Activated gamma-delta T cell treated with Interleukin-2 at 50 U/mL for 16 hours (primary cell): ENCODE results near the gene ELP1.

ENCODE experiments used
- DNase-seq: peaks from one replicate; pipeline ENCODE4 v3.0.0-alpha.2; 2020

The ELP1 gene

DNA sequence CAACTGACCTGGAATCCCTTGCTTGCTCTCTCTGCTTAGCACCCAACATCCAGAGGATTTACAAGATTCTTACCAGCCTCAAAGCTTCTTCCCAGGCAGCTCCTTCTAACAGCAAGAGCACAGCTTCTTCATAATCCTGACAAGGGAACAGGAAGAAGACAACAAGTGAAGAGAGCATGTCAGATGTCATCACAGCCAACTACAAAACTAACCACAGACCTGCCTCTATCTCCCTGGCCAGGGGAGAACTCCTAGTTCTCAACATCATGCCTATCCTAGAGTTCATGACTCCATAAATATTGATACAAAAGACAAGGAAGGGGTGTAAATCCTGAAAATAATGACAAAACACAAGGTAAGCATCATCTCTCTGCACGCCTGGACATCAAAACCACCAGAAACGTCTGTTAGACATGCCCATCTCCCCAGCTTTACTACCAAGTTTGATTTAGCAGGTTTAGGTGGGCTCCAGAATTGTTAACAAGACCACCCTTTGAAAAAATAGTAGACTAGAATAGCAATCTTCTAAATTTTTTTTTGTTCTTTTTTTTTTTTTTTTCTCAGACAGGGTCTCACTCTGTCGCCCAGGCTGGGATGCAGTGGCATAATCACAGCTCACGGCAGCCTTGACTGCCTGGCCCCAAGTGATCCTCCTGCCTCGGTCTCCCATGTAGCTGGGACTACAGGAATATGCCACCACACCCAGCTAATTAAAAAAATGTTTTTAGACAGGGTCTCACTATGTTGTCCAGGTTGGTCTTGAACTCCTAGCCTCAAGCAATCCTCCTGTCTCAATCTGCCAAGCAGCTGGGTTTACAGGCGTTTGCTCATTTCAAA lies 51.7 kb downstream of the ELP1 start:
- DNase-seq, result no peak

GRCh38 chr9:108880738-108881316 lies 53.1 kb downstream of the ELP1 start:
- DNase-seq, result no peak

DNA sequence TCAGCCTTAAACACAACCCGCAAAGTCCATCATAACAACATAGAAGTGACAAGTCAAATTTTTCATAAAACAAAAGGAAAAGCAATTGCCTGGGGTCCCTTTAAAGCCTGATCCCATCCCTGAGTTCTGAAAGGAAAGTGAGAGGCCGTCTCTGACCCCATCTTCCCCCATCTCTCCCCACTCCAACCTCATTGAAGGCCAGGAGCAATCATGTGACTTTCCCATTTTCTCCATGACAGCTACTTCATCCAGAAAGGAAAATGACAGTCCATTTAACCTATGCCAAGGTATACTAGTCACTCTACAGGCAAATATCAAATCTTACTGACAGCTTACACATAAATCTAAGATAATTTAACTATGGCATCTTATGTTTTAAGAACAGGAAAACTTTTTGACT lies 56.4 kb downstream of the ELP1 start:
- DNase-seq, result no peak

DNA sequence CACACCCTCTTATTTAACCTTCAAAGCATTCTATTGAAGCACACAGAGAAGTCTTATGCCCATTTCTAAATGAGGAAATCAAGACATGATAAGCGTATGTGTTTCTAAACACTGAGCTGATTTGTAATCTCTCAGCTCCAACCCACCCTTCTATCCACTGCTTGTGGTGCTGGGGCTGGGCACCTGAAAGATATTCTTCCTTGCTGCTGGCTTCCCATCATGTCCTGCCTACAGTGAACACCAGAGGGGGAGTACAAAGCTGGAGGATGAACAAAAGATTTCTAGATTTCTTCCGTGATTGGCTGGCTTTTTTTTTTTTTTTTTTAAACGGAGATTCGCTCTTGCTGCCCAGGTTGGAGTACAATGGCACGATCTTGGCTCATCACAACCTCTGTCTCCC lies 57.5 kb downstream of the ELP1 start:
- DNase-seq, result no peak

DNA sequence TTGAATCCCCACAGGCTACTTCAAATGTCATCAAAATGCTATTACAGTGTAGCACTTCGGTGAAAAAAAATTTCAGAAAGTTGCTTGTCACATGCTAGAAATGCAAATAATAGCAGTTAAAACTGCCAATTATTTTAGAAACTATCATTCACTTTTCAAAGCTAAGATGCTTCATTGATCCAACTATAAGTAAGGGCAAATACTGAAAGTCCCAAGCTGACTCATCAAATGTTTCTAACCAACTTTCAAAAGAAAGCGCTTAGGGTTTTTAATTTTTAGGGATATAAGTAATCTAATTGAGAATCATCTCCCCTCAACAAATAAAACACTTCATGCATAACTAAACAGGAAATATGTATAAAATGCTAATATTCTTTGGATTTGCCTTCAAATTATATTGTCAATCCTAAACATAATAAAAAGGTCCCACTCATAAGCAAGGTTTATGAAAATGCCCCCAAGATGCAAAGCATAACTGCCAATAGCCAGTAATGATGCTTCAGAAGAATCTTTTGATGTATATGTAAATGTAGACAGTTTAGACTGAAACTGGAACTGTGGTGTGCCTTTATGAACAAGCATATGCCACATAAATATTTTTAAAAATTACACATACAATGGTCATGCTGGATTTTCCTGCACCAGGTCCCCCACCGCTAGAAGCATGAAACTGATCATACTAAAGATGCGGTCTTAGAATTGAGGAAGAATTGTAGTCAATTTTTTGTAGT lies 59.7 kb downstream of the ELP1 start:
- no peak for DNase-seq

- no peak for DNase-seq
Observed at GRCh38 chr9:108869092-108869725, 64.7 kb downstream of the ELP1 start.

DNA sequence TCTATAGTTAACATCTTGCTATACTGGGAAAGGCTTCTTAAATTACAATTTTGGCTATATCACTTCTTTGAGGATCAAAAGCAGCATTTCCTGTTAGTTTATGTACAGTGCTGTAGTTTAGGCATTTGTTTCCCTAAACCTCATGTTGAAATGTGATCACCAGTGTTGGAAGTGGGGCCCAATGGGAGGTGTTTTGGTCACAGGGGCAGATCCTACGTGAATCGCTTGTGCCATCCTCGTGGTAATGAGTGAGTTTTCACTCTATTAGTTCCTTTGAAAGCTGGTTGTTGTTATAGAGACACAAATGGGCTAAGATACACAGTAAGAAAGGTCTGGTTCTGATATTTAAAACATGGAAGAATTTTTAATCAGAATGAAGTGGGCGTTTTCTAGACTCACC lies 66.1 kb downstream of the ELP1 start:
- no peak for DNase-seq

- DNase-seq, result no peak
Observed at GRCh38 chr9:108867116-108867515, 66.8 kb downstream of the ELP1 start.

DNA sequence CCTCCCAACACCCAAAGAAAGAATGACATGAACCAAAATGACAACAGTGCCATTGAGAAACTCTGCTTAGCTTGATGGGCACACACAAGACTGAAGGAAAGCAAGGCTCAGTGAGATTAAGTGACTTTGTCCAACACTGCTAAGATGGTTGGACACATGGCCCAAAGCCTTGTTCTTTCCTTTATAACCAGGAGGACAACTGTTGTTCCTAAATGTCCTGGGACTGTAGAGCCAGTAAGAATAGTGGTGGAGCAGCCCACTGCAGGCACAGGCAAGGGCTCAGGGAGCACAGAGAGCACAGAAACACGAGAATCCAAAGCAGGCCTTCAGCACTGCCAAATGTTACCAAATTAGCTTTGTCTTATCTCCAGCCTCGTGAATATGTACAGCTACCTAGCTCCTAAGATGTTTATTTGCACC lies 67.9 kb downstream of the ELP1 start:
- no peak for DNase-seq

- DNase-seq, result no peak
Observed at GRCh38 chr9:108865037-108865436, 68.9 kb downstream of the ELP1 start.

DNA sequence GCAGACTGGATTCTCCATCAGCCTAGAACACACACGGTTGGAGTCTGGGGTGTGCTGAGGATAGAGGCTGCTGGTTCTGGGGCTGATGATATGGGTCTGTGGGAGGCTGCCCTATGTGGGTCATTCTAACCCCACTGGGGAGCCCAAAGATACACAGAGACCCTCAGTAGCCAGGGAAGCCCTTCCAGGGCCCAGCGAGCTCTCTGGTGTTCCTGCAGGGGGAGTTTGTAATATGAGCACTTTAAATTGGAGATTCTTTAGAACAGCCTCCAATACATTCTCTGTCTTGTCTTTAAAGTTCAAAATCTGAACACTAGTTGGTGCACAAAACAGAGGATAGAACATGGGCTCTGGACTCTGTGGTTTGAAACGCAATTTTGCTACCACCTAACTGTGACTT lies 69.5 kb downstream of the ELP1 start:
- no peak for DNase-seq

DNA sequence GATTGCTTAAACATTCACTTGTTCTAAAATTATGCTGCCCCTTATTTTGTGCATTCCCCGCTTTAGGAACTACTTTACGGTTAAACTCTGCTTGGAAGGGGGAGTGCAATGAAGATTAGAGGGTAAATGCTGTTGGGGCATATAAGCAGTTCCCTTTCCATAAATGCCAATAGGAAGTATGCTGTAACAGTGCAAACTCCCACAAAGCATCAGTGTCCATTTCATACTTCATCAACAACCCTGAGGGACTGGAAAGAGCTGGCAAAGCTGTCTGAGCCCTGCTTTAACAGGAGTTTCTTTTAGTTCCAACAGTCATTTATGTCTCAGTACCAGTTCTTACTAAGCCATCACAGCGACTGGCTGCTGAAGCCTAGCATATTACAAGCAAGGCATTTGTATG lies 70.0 kb downstream of the ELP1 start:
- DNase-seq, result no peak

DNA sequence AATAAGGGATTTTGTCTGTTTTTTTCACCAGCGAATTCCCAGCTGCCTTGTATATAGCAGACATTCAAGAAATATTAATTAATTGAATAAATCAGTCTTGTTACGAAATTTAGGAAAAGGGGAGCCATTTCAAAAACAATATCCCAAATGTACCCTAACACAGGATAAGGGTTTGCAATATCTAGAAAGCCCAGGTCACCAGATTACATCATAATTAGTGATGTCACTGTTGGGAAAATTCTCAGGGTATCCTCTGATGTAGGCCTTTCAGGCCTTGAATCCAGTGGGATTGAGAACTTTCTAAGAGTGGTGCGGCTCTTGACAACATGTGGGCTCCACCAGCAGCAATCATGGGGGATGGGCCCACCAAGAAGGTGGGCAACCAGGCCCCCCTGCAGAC lies 71.9 kb downstream of the ELP1 start, which contains the start of gene ACTL7A:
TSS of gene ACTL7A (plus strand) at position 270 of the 400 bp plus-strand sequence. CDS start at position 327, 57 bp downstream.
- DNase-seq, result no peak

- no peak for DNase-seq
Observed at GRCh38 chr9:108861464-108861863, 72.5 kb downstream of the ELP1 start.

GRCh38 chr9:108860764-108861163 lies 73.2 kb downstream of the ELP1 start:
- no peak for DNase-seq

GRCh38 chr9:108860354-108860753 lies 73.6 kb downstream of the ELP1 start:
- DNase-seq, result no peak

- DNase-seq, result no peak
Observed at GRCh38 chr9:108859459-108860114, 74.3 kb downstream of the ELP1 start.

- DNase-seq, result no peak
Observed at GRCh38 chr9:108857572-108857971, 76.4 kb downstream of the ELP1 start.

DNA sequence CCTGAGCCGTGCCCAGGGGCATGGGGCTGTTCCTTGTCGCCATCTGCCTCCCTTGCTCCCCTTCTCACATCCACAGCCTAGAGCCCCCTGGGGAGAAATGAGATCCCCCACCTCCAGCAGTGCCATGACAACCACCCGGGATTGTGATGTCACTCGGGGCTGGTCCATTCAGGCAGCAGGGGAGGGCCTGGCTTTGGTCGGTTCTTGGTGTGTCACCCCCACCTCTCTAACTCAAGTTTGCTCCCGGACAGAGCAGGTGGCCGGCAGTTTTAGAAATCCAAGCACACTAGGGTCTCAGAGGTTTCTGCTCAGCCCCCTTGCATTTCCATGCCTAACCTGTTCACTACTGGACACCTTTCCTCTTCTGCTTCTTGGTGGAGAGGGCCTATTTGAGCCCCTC lies 78.0 kb downstream of the ELP1 start, which contains the start of gene ACTL7B:
TSS of gene ACTL7B (minus strand) at position 99 of the 400 bp plus-strand sequence. CDS start at position 43, 56 bp downstream.
- no peak for DNase-seq

GRCh38 chr9:108855529-108855886 lies 78.4 kb downstream of the ELP1 start:
- DNase-seq, result no peak

GRCh38 chr9:108854641-108855528 lies 79.0 kb downstream of the ELP1 start:
- no peak for DNase-seq

GRCh38 chr9:108854094-108854493 lies 79.8 kb downstream of the ELP1 start:
- DNase-seq, result no peak
